BLaER1 (cell line): ENCODE measurements around the gene LRP1.

Experiments used
- H3K27ac ChIP-seq: shearing (Covaris generic); formaldehyde crosslinking; 2 replicates; pipeline ENCODE4 v1.8.1; 2022
- H3K27me3 ChIP-seq: shearing (Covaris generic); formaldehyde crosslinking; 2 replicates; pipeline ENCODE4 v1.8.1; 2022
- H3K36me3 ChIP-seq: shearing (Covaris generic); formaldehyde crosslinking; 2 replicates; pipeline ENCODE4 v1.8.1; 2022
- H3K4me1 ChIP-seq: shearing (Covaris generic); formaldehyde crosslinking; 2 replicates; pipeline ENCODE4 v1.8.1; 2022
- H3K4me2 ChIP-seq: shearing (Covaris generic); formaldehyde crosslinking; 2 replicates; pipeline ENCODE4 v1.8.1; 2022
- H3K4me3 ChIP-seq: shearing (Covaris generic); formaldehyde crosslinking; 2 replicates; pipeline ENCODE4 v1.8.1; 2022
- H3K9ac ChIP-seq: shearing (Covaris generic); formaldehyde crosslinking; 2 replicates; pipeline ENCODE4 v1.8.1; 2022
- H3K9me3 ChIP-seq: shearing (Covaris generic); formaldehyde crosslinking; 2 replicates; pipeline ENCODE4 v1.8.1; 2022
- H4K20me1 ChIP-seq: shearing (Covaris generic); formaldehyde crosslinking; 2 replicates; pipeline ENCODE4 v1.8.1; 2022
- Cebpa-rat ChIP-seq: shearing (Covaris generic); IDR thresholded peaks from 2 replicates; pipeline ENCODE4 v1.8.1; 2022

The LRP1 gene

DNA sequence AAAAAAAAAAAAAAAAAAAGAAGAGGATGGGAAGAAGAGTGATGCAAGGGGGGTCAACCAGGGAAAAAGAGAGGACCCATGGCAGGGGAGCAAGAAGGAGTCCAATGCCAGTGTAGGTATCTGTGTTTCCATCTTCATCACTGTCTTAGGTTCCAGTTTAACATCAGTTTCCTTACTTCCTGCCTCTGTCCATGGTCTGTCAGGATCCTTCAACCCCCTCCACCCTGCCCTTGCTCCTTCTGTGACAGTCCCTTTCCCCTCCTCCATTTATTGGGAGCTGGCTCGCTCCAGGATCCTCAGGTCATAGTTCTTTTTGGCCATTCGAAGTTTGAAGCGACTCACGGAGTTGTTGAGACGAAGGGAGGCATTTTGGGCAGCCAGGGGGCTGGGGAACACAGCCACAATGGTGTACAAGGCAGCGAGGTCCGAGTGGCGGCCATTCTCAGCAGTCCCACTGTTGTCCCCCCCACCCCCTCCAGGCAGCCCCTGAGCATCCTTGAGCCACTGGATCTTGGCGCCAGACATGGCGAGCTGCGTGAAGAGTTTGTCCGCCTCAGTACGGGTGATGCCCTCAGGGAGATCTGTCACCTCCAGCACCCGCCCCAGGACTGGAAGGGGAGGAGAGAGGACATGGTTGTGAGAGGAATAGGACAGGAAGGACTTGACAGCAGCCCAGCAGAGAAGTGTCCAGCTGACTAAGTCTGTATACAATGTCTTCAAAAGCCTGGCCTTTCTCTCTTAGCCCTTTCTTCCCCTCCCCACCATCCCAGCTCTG is 126.4 kb downstream of the LRP1 start:
- Histone ChIP-seq H3K9me3 (no peaks in the 10 kb centered on the region), H3K4me2 (no peak overlapping the region), H3K4me3 (no peak overlapping the region), H3K27me3 (no peaks in the 10 kb centered on the region), H3K36me3 (peaks cover 54% of the 10 kb centered on the region), H3K4me1 (no peaks in the 10 kb centered on the region), H3K9ac (no peak overlapping the region), H3K27ac (no peak overlapping the region), H4K20me1 (no peaks in the 10 kb centered on the region)
- TF ChIP-seq Cebpa-rat, result no peak

DNA sequence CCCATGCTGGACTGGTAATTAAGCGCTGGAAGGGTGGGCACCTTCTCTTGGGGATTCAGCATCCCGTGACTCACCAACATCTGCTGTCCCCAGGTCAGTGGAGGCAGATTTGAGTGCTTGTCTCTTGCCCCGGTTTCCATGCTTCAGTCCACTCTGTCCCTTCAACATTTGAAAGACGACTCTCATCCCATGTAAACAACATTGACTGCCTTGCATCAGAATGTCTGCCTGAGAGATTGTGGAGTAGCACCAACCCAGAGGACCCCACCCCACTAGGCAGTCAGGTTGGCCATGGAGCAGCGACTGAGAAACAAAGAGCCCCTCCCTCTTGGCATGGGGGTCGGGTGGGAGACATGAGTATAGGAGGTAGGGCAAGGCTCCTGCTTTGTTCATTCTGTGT is 127.6 kb downstream of the LRP1 start:
- Histone ChIP-seq H3K4me2 (no peak overlapping the region), H3K9ac (no peak overlapping the region), H3K9me3 (no peaks in the 10 kb centered on the region), H4K20me1 (no peaks in the 10 kb centered on the region), H3K4me1 (no peaks in the 10 kb centered on the region), H3K36me3 (peaks cover 66% of the 10 kb centered on the region), H3K27ac (no peak overlapping the region), H3K4me3 (no peak overlapping the region), H3K27me3 (no peaks in the 10 kb centered on the region)
- TF ChIP-seq Cebpa-rat, result no peak

DNA sequence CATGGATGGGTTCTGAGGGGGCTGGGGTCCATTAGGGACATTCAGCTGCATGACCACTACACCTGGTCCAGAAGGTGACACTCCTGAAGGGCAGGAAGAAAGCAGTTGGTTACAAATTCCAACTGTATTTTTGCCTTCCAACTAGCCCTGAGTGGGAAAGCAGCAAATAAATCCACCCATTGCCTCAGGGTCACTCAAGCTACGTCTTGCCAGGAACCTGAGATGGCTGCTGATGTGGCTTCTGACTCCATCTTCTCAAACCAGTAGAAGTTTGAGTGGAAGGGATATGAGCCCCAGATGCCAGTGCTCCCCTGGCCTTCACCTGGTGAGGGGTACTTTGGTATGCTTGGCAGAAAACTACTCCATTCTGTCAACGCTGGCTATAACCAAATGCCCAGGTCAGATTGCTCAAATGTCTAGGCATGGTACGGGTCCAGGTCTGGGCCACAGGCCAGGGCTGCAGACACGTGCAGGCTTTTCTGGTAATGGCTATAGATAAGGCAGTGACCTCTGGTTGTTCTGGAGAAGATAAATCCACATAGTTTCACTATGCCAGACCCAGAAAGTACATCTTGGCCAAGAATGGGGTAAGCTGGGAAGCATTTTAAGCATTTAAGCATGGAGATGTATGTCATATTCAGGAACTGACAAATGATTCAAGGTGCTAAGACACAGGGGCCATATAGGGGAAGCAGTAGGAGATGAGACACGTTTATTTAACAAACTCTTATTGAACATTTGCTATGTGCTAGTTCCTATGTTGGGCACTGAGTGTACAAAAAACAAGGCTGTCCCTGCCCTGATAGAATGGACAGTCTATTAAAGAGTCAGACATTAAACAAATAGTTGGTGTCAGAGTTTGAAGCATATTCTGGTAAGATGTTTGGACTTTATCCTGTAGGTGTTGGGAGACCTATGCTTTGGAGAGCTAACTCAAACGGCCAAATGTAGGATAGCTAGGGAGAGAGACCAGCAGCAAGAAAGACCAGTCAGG is 131.0 kb downstream of the LRP1 start:
- Histone ChIP-seq H3K9me3 (no peaks in the 10 kb centered on the region), H3K27me3 (no peaks in the 10 kb centered on the region), H3K4me2 (no peak overlapping the region), H3K36me3 (peaks cover 89% of the 10 kb centered on the region), H3K9ac (no peak overlapping the region), H3K4me3 (no peak overlapping the region), H3K27ac (no peak overlapping the region), H4K20me1 (no peaks in the 10 kb centered on the region), H3K4me1 (peaks cover 13% of the 10 kb centered on the region)
- no peak for TF ChIP-seq Cebpa-rat

DNA sequence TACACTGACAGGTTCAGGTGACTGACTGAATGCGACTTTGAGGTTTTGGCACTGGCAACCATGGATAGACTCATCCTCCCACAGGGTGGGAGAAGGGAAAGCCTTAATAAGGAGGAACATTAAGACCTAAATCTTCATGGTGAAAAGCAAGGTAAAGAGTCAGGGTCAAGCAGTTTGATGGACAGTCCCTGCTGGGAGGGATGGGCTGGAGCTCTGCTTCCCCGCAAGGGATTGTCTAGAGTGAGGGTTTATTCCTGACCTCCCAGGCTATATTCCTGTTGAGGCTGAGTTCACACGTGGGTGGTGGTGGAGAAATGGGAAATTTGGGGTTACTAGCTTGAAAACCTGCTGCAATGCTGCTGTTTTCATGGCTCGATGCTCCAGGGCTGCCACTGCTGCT is 132.1 kb downstream of the LRP1 start:
- Histone ChIP-seq H3K36me3 (peaks cover 86% of the 10 kb centered on the region), H3K27me3 (no peaks in the 10 kb centered on the region), H3K9ac (no peak overlapping the region), H3K4me1 (peaks cover 23% of the 10 kb centered on the region), H3K9me3 (no peaks in the 10 kb centered on the region), H4K20me1 (no peaks in the 10 kb centered on the region), H3K4me2 (no peak overlapping the region), H3K27ac (no peak overlapping the region), H3K4me3 (no peak overlapping the region)
- no peak for TF ChIP-seq Cebpa-rat

DNA sequence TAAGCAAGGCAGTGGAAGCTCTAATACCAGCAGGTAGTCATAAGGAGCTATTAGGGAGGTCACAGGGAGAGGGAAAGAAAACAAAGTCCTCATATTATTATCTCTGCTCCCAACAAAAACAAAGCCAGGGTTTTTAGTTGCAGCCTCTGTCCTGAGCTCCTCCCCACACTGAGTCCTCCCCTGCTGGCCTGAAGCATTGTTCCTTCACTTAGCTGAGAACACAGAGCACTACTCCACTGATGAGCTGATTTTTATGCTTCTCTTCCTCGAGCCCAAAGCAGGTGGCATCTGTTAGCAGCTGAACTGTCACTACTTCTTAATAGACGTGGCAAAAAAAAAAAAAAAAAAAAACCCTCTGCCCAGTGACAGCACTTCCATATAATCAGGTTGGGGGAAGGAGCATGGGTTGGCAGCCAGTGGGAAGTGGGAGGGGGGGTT is 133.2 kb downstream of the LRP1 start:
- H3K4me2 ChIP-seq, result no peak overlapping the region
- H4K20me1 ChIP-seq, result no peaks in the 10 kb centered on the region
- no peak overlapping the region for H3K27ac ChIP-seq
- H3K27me3 ChIP-seq, result no peaks in the 10 kb centered on the region
- H3K9ac ChIP-seq, result no peak overlapping the region
- no peak overlapping the region for H3K4me3 ChIP-seq
- no peaks in the 10 kb centered on the region for H3K9me3 ChIP-seq
- TF ChIP-seq Cebpa-rat, result no peak
- peaks cover 86% of the 10 kb centered on the region for H3K36me3 ChIP-seq
- H3K4me1 ChIP-seq, result peaks cover 27% of the 10 kb centered on the region

DNA sequence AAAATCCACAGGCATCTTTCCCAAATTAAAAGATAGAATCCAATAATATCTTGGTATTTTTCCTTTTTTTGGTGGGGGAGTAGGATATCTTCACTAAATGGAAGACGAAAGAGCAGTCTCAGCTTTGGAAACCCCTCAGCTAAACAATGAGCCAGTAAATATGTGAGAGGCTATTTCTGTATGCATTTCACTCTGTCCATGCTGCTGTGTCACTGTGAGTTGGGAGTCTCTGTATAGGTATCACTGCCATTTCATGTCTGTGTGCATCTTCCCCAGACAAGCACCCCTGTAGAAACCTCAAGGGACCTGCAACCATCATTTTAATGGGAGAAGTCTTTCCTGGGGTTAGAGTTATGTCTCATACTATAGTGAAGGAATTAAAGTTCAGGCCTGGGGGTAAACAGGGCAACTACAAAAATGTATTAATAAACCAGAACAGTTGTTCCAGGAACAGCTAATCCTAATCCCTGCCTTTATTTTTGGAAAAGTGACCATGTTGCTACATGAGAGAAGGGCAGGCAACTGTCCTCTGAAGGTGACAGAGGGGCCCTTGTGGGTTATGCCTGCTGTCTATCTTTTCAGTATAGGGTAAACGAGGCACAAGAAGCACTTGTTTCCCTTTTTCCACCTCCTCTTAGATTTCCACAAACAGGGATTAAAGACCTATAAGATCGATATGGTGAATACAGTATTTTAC is 134.0 kb downstream of the LRP1 start:
- Histone ChIP-seq H3K4me3 (no peak overlapping the region), H4K20me1 (no peaks in the 10 kb centered on the region), H3K36me3 (peaks cover 86% of the 10 kb centered on the region), H3K4me2 (no peak overlapping the region), H3K27me3 (no peaks in the 10 kb centered on the region), H3K9ac (no peak overlapping the region), H3K9me3 (no peaks in the 10 kb centered on the region), H3K27ac (no peak overlapping the region), H3K4me1 (peaks cover 27% of the 10 kb centered on the region)
- no peak for TF ChIP-seq Cebpa-rat
